ENCODE measurements around the gene MPDU1. TPM values are rescaled to one million over a fixed set of nuclear protein-coding genes. Genes with fewer than 3 reads are reported as not detected.

MPDU1 gene
- total and polyA plus RNA-seq, 2 of the 13 experiments (the other 11 are each of a cell fraction or from before 2014, with no cell fraction given) = 112 to 167 TPM

DNA sequence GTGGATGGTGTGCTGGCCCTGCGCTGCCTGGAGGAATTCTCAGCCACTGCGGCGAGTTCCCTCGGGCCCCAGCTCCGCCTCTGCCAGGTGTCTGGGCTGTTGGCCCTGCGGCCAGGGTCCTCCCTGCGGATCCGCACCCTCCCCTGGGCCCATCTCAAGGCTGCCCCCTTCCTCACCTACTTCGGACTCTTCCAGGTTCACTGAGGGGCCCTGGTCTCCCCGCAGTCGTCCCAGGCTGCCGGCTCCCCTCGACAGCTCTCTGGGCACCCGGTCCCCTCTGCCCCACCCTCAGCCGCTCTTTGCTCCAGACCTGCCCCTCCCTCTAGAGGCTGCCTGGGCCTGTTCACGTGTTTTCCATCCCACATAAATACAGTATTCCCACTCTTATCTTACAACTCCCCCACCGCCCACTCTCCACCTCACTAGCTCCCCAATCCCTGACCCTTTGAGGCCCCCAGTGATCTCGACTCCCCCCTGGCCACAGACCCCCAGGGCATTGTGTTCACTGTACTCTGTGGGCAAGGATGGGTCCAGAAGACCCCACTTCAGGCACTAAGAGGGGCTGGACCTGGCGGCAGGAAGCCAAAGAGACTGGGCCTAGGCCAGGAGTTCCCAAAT lies 26.4 kb upstream of the MPDU1 start (continued):
- TF ChIP-seq, protein P1, sequence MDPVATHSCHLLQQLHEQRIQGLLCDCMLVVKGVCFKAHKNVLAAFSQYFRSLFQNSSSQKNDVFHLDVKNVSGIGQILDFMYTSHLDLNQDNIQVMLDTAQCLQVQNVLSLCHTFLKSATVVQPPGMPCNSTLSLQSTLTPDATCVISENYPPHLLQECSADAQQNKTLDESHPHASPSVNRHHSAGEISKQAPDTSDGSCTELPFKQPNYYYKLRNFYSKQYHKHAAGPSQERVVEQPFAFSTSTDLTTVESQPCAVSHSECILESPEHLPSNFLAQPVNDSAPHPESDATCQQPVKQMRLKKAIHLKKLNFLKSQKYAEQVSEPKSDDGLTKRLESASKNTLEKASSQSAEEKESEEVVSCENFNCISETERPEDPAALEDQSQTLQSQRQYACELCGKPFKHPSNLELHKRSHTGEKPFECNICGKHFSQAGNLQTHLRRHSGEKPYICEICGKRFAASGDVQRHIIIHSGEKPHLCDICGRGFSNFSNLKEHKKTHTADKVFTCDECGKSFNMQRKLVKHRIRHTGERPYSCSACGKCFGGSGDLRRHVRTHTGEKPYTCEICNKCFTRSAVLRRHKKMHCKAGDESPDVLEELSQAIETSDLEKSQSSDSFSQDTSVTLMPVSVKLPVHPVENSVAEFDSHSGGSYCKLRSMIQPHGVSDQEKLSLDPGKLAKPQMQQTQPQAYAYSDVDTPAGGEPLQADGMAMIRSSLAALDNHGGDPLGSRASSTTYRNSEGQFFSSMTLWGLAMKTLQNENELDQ (CRISPR knock-in tag; IDR thresholded peaks at IDR 0.05; ENCODE audit: borderline replicate concordance) = no peak
- TF ChIP-seq MAZ (IDR thresholded peaks at IDR 0.05; ENCODE audit: borderline replicate concordance, low read depth, low read length) = no peak
- peak; percentile 42; the same call in 1 of the 2 replicates for TF ChIP-seq MAZ (CRISPR knock-in tag; IDR thresholded peaks at IDR 0.05; ENCODE audit: low read depth)

DNA sequence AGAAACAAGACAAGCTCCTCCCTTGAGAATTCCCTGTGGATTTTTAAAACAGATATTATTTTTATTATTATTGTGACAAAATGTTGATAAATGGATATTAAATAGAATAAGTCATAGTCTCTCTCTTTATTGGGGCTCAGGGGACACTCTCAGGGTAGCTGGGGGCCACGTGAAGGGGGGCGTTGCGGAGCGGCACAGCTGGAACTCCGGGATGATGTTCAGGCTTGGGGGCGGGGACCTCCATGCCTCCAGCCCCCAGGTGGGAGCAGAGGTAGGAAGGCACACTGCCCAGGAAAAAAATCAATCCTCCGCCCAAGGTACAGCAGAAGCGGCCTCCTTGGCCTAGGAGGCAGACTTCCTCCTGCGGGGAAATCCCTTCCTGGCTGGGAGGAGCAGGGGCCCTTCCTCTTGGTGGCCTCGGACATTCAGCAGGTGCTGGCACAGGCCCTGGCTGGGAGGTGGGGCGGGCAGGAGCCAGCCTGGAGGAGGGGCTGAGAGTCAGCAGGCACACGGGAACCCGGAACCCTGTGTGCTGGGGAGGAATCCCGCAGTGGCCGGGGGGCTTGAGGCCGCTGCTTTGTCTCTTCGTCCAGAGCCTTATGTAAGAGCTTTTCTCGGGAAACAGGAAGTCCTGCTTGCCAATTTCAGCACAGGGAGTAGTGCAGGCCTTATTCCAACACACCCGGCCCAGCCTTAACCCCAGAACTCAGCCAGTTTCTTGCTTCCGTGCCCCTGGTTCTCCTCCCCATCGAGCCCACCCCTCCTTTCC lies 25.7 kb upstream of the MPDU1 start:
- Histone ChIP-seq H3K4me1 (ENCODE audit: insufficient read depth, low read length) (peaks cover 51% of the 10 kb centered on the region), H3K27me3 (ENCODE audit: control insufficient read depth in 1 of 2, insufficient read depth in 2 of 2, low read length in 2 of 2) (no peaks in the 10 kb centered on the region; a peak in 1 of 5 replicates), H3K79me2 (ENCODE audit: insufficient read depth, low read length) (peaks cover 9% of the 10 kb centered on the region), H3K4me3 (replicated peaks in 1 of 3; ENCODE audit: insufficient read depth in 1 of 3, low read depth in 2 of 3, low read length in 3 of 3) (peak overlapping the region; percentile 51 to 92 (median 58)), H3K4me2 (ENCODE audit: low read depth, low read length) (peak overlapping the region; percentile 91), H3K9me3 (ENCODE audit: low read length) (no peaks in the 10 kb centered on the region), H2AFZ (ENCODE audit: low read length) (no peak overlapping the region), H4K20me1 (ENCODE audit: insufficient read depth, low read length) (no peaks in the 10 kb centered on the region), H3K27ac (ENCODE audit: extremely low read length, insufficient read depth, low read length) (peak overlapping the region; percentile 55), H3K36me3 (replicated peaks in 1 of 2; ENCODE audit: control insufficient read depth in 1 of 2, insufficient read depth in 2 of 2, low read length in 2 of 2) (no peaks in the 10 kb centered on the region; a peak in 1 of 5 replicates), H3K9ac (ENCODE audit: insufficient read depth, low read depth, low read length) (peak overlapping the region; percentile 67)
- in situ Hi-C loops (cut with HindIII; ENCODE audit: extremely low pct_ligation_motif_present, low pct_unique_long_range_greater_than_20kb) (loop anchor here (5.0 kb wide), 1 partner anchor 46 kb away; no protein-coding TSS in a partner anchor), intact Hi-C loops (cut with micrococcal nuclease; ENCODE audit: unreplicated experiment) (no loop called here)
- no TSS peak for BruUV-seq (replicated peaks)
- 4% methylated on average over 11 of the region's 21 CpGs for WGBS (ENCODE audit: low lambda C conversion rate)
- ATAC-seq (peak; percentile 39), DNase-seq (ENCODE audit: low spot score) (peak; percentile 52), FAIRE-seq (peak; percentile 67)
- ChIA-PET POLR2A (interaction anchor here (0.8 to 4.8 kb wide), 10 partner anchors 10 to 276 kb away, joined by 3 to 33 read pairs (median 4); partner anchors contain the start of genes MPDU1, TMEM256, TNFSF12 and TP53), CTCF (ENCODE audit: low intra/inter-chr PET ratio, low total read pairs) (no interaction called here)
- TF ChIP-seq SP5 (CRISPR knock-in tag; IDR thresholded peaks at IDR 0.05; ENCODE audit: borderline replicate concordance, low read depth) = peak; percentile 83
- TF ChIP-seq CEBPG (CRISPR knock-in tag; IDR thresholded peaks at IDR 0.05) = 0 out of 2 replicates have a peak, but pooled peaks have one; percentile 4
- no peak for TF ChIP-seq PITX1 (CRISPR knock-in tag; IDR thresholded peaks at IDR 0.05)
- no peak for TF ChIP-seq RBAK (CRISPR knock-in tag; IDR thresholded peaks at IDR 0.05)
- TF ChIP-seq ZNF746 (CRISPR knock-in tag; IDR thresholded peaks at IDR 0.05) = peak; percentile 50; the same call in 1 of the 2 replicates
- TF ChIP-seq, protein P2, sequence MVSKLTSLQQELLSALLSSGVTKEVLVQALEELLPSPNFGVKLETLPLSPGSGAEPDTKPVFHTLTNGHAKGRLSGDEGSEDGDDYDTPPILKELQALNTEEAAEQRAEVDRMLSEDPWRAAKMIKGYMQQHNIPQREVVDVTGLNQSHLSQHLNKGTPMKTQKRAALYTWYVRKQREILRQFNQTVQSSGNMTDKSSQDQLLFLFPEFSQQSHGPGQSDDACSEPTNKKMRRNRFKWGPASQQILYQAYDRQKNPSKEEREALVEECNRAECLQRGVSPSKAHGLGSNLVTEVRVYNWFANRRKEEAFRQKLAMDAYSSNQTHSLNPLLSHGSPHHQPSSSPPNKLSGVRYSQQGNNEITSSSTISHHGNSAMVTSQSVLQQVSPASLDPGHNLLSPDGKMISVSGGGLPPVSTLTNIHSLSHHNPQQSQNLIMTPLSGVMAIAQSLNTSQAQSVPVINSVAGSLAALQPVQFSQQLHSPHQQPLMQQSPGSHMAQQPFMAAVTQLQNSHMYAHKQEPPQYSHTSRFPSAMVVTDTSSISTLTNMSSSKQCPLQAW (CRISPR knock-in tag; IDR thresholded peaks at IDR 0.05) = 0 out of 2 replicates have a peak, but pooled peaks have one; percentile 33
- TF ChIP-seq SP4 (CRISPR knock-in tag; IDR thresholded peaks at IDR 0.05) = peak; percentile 35; the same call in 1 of the 2 replicates
- TF ChIP-seq MTF2 (CRISPR knock-in tag; IDR thresholded peaks at IDR 0.05; ENCODE audit: borderline replicate concordance) = no peak
- TF ChIP-seq, protein P3, sequence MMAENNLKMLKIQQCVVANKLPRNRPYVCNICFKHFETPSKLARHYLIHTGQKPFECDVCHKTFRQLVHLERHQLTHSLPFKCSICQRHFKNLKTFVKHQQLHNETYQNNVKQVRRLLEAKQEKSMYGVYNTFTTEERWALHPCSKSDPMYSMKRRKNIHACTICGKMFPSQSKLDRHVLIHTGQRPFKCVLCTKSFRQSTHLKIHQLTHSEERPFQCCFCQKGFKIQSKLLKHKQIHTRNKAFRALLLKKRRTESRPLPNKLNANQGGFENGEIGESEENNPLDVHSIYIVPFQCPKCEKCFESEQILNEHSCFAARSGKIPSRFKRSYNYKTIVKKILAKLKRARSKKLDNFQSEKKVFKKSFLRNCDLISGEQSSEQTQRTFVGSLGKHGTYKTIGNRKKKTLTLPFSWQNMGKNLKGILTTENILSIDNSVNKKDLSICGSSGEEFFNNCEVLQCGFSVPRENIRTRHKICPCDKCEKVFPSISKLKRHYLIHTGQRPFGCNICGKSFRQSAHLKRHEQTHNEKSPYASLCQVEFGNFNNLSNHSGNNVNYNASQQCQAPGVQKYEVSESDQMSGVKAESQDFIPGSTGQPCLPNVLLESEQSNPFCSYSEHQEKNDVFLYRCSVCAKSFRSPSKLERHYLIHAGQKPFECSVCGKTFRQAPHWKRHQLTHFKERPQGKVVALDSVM (CRISPR knock-in tag; IDR thresholded peaks at IDR 0.05) = 0 out of 2 replicates have a peak, but pooled peaks have one; percentile 13
- no peak for TF ChIP-seq ZNF124 (CRISPR knock-in tag; IDR thresholded peaks at IDR 0.05)
- peak; percentile 22 to 72; a peak in 3 of 4 replicates for TF ChIP-seq POLR2A (IDR thresholded peaks at IDR 0.05; ENCODE audit: insufficient read depth in 1 of 2, low read depth in 2 of 2, low read length in 2 of 2)
- TF ChIP-seq ZSCAN21 (CRISPR knock-in tag; IDR thresholded peaks at IDR 0.05; ENCODE audit: borderline replicate concordance) = 0 out of 2 replicates have a peak, but pooled peaks have one; percentile 23

All from HepG2 (cell line).